ENCODE measurements around the gene JMY. TPM values are rescaled to one million over a fixed set of nuclear protein-coding genes. Genes with fewer than 3 reads are reported as not detected.
A peak's percentile ranks its signal among the peaks of the same experiment; 100 is the strongest.

Gene JMY
- total and polyA plus RNA-seq, 2 donors (not counting 3 experiments of a cell fraction or from before 2014, with no cell fraction given) = 1.5 to 6.5 TPM

- no peaks in the 10 kb centered on the region for H3K4me1 ChIP-seq (ENCODE audit: control insufficient read depth, extremely low read depth, insufficient read depth, low read length)
- no peaks in the 10 kb centered on the region for H3K9me3 ChIP-seq (replicated peaks; ENCODE audit: control insufficient read depth, insufficient read depth, low read length)
- H3K36me3 ChIP-seq (ENCODE audit: control insufficient read depth in 2 of 2, extremely low read depth in 1 of 2, insufficient read depth in 2 of 2, low read length in 2 of 2) = no peaks in the 10 kb centered on the region
- no peak overlapping the region for H3K4me2 ChIP-seq (ENCODE audit: insufficient read depth, low read length)
- no TSS peak for BruUV-seq (replicated peaks)
- H3K27me3 ChIP-seq (ENCODE audit: control insufficient read depth in 2 of 2, insufficient read depth in 2 of 2, low read length in 2 of 2) = no peaks in the 10 kb centered on the region
- no peak for TF ChIP-seq EZH2 (IDR thresholded peaks at IDR 0.05; ENCODE audit: borderline replicate concordance, low read depth, low read length, severe bottlenecking)
- TF ChIP-seq POLR2AphosphoS5 (IDR thresholded peaks at IDR 0.05; ENCODE audit: insufficient read depth, low read depth, low read length) = no peak
- DNase-seq (ENCODE audit: low read depth, low spot score) (no peak), FAIRE-seq (no peak)
- CTCF ChIA-PET = no interaction called here
- intact Hi-C loops (cut with micrococcal nuclease) = no loop called here
- no peaks in the 10 kb centered on the region for H3K79me2 ChIP-seq (ENCODE audit: control insufficient read depth, insufficient read depth, low read length)
- H3K9me1 ChIP-seq (replicated peaks; ENCODE audit: control insufficient read depth, extremely low read depth, insufficient read depth, low read length) = no peaks in the 10 kb centered on the region
- POLR2A ChIA-PET = no interaction called here
- no peaks in the 10 kb centered on the region for H4K20me1 ChIP-seq (replicated peaks; ENCODE audit: control insufficient read depth, extremely low read depth, insufficient read depth, low read length)
- H3K9ac ChIP-seq (replicated peaks; ENCODE audit: extremely low read depth, insufficient read depth, low read length) = no peak overlapping the region
- no peak overlapping the region for H2AFZ ChIP-seq (ENCODE audit: low read depth, low read length)
- dilution Hi-C loops (cut with MboI; ENCODE audit: extremely low pct_ligation_motif_present, low sequenced_read_pairs) = no loop called here
- no peak overlapping the region for H3K4me3 ChIP-seq (replicated peaks in 1 of 3; ENCODE audit: insufficient read depth in 1 of 3, low read depth in 1 of 3, low read length in 3 of 3)
- no peak overlapping the region for H3K27ac ChIP-seq (ENCODE audit: insufficient read depth, low read depth, low read length)
These were observed 8.4 kb upstream of the JMY start for GRCh38 chr5:79227484-79228025.

GRCh38 chr5:79229357-79230174, 6.4 kb upstream of the JMY start:
- Histone ChIP-seq H3K4me3 (replicated peaks in 1 of 3; ENCODE audit: insufficient read depth in 1 of 3, low read depth in 1 of 3, low read length in 3 of 3) (no peak overlapping the region), H3K4me2 (ENCODE audit: insufficient read depth, low read length) (no peak overlapping the region), H4K20me1 (replicated peaks; ENCODE audit: control insufficient read depth, extremely low read depth, insufficient read depth, low read length) (no peaks in the 10 kb centered on the region), H3K9me3 (replicated peaks; ENCODE audit: control insufficient read depth, insufficient read depth, low read length) (no peaks in the 10 kb centered on the region), H3K9ac (replicated peaks; ENCODE audit: extremely low read depth, insufficient read depth, low read length) (no peak overlapping the region), H3K9me1 (replicated peaks; ENCODE audit: control insufficient read depth, extremely low read depth, insufficient read depth, low read length) (no peaks in the 10 kb centered on the region), H3K36me3 (ENCODE audit: control insufficient read depth in 2 of 2, extremely low read depth in 1 of 2, insufficient read depth in 2 of 2, low read length in 2 of 2) (no peaks in the 10 kb centered on the region), H2AFZ (ENCODE audit: low read depth, low read length) (no peak overlapping the region), H3K27me3 (ENCODE audit: control insufficient read depth in 2 of 2, insufficient read depth in 2 of 2, low read length in 2 of 2) (no peaks in the 10 kb centered on the region), H3K79me2 (ENCODE audit: control insufficient read depth, insufficient read depth, low read length) (no peaks in the 10 kb centered on the region), H3K27ac (ENCODE audit: insufficient read depth, low read depth, low read length) (no peak overlapping the region), H3K4me1 (ENCODE audit: control insufficient read depth, extremely low read depth, insufficient read depth, low read length) (no peaks in the 10 kb centered on the region)
- DNase-seq (ENCODE audit: low read depth, low spot score) = no peak
- no TSS peak for BruUV-seq (replicated peaks)
- no peak for FAIRE-seq
- no peak for TF ChIP-seq EZH2 (IDR thresholded peaks at IDR 0.05; ENCODE audit: borderline replicate concordance, low read depth, low read length, severe bottlenecking)
- peak; percentile 9 for TF ChIP-seq JUN (IDR thresholded peaks at IDR 0.05; ENCODE audit: borderline replicate concordance, insufficient read depth, insufficient read length, low read depth)
- TF ChIP-seq CTCF (IDR thresholded peaks at IDR 0.05; ENCODE audit: extremely low read depth in 1 of 2, insufficient read depth in 1 of 2, low read depth in 1 of 2, low read length in 2 of 2) = no peak
- TF ChIP-seq POLR2AphosphoS5 (IDR thresholded peaks at IDR 0.05; ENCODE audit: insufficient read depth, low read depth, low read length) = no peak
- TF ChIP-seq POLR2A (IDR thresholded peaks at IDR 0.05; ENCODE audit: low read depth, low read length) = no peak
- TF ChIP-seq FOS (IDR thresholded peaks at IDR 0.05; ENCODE audit: borderline replicate concordance, insufficient read depth, low read length) = no peak
- no peak for TF ChIP-seq MYC (IDR thresholded peaks at IDR 0.05; ENCODE audit: low read depth, low read length)
- TF ChIP-seq GATA2 (IDR thresholded peaks at IDR 0.05; ENCODE audit: insufficient read depth, insufficient read length, low read depth, low read length) = no peak
- dilution Hi-C loops (cut with MboI; ENCODE audit: extremely low pct_ligation_motif_present, low sequenced_read_pairs) (no loop called here), intact Hi-C loops (cut with micrococcal nuclease) (no loop called here)
- ChIA-PET CTCF (interaction anchor here (1.0 kb wide), 1 partner anchor 96 kb away, joined by 4 read pairs; no protein-coding TSS in a partner anchor), POLR2A (no interaction called here)
